Measurements from ENCODE around the gene MAP2K3.

MAP2K3 gene

GRCh38 chr17:21354796-21355385, 70.4 kb downstream of the MAP2K3 start:
- DNase-seq: no peak

GRCh38 chr17:21355586-21355985, 71.1 kb downstream of the MAP2K3 start:
- DNase-seq: no peak

DNA sequence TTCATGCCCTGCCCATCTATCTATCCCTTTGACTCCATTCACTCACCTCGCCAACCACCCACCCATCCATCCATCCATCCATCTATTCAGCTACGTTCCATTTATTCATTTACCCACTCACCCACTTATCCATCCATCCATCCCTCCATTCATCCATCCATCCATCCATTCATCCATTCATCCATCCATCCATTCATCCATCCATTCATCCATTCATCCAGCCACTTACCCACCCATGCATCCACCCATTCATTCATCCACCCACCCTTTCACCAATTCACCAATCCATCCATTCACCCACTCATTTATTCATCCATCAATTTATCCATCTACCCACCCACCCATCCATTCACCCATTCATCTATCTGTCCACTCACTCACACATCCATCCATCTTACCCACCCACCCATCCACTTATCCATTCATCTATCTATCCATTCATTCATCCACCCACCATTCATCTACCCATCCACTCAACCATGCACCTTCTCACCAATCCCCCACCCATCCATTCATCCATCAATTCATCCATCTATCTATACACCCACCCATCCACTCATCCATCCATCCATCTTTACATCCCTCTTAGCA, 72.1 kb downstream of the MAP2K3 start:
- no peak for DNase-seq

GRCh38 chr17:21357281-21357680, 72.8 kb downstream of the MAP2K3 start:
- no peak for DNase-seq

- DNase-seq: no peak
Measured at GRCh38 chr17:21357696-21358656, 73.5 kb downstream of the MAP2K3 start.

GRCh38 chr17:21358682-21359482, 74.4 kb downstream of the MAP2K3 start:
- no peak for DNase-seq

GRCh38 chr17:21359483-21359840, 75.0 kb downstream of the MAP2K3 start:
- no peak for DNase-seq

DNA sequence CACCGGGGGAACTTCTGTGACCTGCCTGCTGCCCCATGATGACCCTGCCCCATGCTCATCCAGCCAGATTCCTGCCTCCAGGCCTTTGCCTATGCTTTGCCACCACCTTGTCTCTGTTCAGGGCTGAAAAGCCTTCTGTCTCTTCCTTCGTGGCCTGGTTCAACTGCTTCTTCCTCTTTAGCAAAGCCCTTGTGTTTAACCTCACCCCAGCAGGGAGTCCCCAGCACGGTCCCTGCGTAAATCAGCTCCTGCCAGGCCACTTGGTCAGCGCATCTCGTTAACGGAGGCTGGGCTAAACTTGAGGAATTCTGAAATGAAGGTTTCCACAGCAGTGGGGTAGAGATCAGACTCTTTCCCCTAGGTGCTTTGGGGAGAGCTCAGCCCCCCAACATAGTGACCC, 75.5 kb downstream of the MAP2K3 start:
- no peak for DNase-seq

GRCh38 chr17:21361020-21361809, 76.7 kb downstream of the MAP2K3 start:
- DNase-seq: no peak

- DNase-seq: no peak
Measured at GRCh38 chr17:21362331-21362931, 77.9 kb downstream of the MAP2K3 start.

DNA sequence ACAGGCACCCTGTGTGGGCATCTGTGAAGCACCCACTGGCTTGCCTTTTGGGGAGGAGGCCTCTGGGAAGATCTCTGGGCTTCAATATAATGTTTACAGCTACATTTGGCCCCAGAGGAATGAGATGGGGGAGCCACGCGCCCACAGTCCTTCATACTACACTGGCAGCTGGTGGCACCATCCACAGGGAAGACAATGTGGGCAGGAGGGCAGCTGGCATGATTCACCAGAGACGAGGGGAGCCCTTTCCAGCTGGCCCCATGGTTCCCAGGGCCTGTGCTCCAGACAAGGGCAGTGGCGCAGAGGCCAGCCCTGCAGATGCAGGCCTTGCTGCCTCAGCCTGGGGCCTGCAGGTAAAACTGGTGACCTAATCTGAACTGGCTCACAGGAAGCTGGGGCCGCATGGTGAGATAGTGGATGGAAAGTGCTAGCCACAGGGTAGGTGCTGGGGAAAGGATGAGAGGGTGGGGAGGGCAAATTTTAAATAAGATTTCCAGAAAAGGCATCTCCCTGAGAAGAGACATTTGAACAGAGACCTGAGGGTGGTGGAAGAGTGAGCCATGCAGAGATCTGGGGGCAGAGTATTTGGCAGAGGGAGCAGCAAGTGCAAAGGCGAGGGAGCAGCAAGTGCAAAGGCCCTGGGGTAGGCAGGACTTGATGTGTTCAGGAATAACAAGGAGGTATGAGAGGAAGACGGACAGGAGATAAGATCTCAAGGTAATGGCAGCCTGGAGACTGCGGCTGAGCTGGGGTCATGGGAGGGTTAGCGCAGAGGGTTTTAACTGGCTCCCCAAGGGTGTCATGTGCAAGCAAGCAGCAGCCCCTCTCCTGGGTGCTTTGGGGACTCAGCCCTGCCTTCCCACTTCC, 79.5 kb downstream of the MAP2K3 start:
- no peak for DNase-seq

Measured in HCEC 1CT (cell line).